Middle frontal gyrus (tissue), 1 donor: ENCODE data around the gene SH2D1A.
A peak's percentile ranks its signal among the peaks of the same experiment; 100 is the strongest.
"Not testable (repeated sequence)": the region's sequence is repeated elsewhere in the genome, so short reads cannot be mapped to it uniquely, and the experiment has no call there.

Experiments
- DNase-seq: peaks from one replicate; pipeline ENCODE4 v3.0.0-alpha.2; 2015; ENCODE audit warnings: low spot score; ENCODE audit errors: extremely low spot score

The SH2D1A gene

GRCh38 chrX:124348885-124349453, 2.6 kb downstream of the SH2D1A start:
- no peak for DNase-seq

- no peak for DNase-seq
Observed at GRCh38 chrX:124354648-124355047, 8.3 kb downstream of the SH2D1A start.

GRCh38 chrX:124358800-124359383, 12.5 kb downstream of the SH2D1A start:
- DNase-seq, result no peak

- DNase-seq, result no peak
Observed at GRCh38 chrX:124362072-124362471, 15.7 kb downstream of the SH2D1A start.

- no peak for DNase-seq
Observed at GRCh38 chrX:124362761-124363160, 16.4 kb downstream of the SH2D1A start.

GRCh38 chrX:124369722-124370121, 23.4 kb downstream of the SH2D1A start:
- no peak for DNase-seq

GRCh38 chrX:124373348-124373747, 27.0 kb downstream of the SH2D1A start:
- no peak for DNase-seq

GRCh38 chrX:124378643-124379042, 32.3 kb downstream of the SH2D1A start:
- DNase-seq, result no peak

GRCh38 chrX:124383354-124383753, 37.0 kb downstream of the SH2D1A start:
- DNase-seq, result no peak

GRCh38 chrX:124386401-124386800, 40.0 kb downstream of the SH2D1A start:
- DNase-seq, result no peak

- DNase-seq, result peak; percentile 32
Observed at GRCh38 chrX:124388562-124388961, 42.2 kb downstream of the SH2D1A start.

- DNase-seq, result no peak
Observed at GRCh38 chrX:124392794-124393193, 46.4 kb downstream of the SH2D1A start.

GRCh38 chrX:124393238-124393637, 46.9 kb downstream of the SH2D1A start:
- no peak for DNase-seq

- no peak for DNase-seq
Observed at GRCh38 chrX:124393659-124394058, 47.3 kb downstream of the SH2D1A start.

GRCh38 chrX:124395145-124395880, 49.0 kb downstream of the SH2D1A start:
- no peak for DNase-seq

GRCh38 chrX:124401696-124402095, 55.3 kb downstream of the SH2D1A start:
- DNase-seq, result no peak

- DNase-seq, result no peak
Observed at GRCh38 chrX:124405868-124406267, 59.5 kb downstream of the SH2D1A start.

- DNase-seq, result no peak
Observed at GRCh38 chrX:124406294-124407014, 60.1 kb downstream of the SH2D1A start.

GRCh38 chrX:124407226-124407625, 60.9 kb downstream of the SH2D1A start:
- no peak for DNase-seq

GRCh38 chrX:124408380-124408779, 62.0 kb downstream of the SH2D1A start:
- not testable (repeated sequence) for DNase-seq

GRCh38 chrX:124413244-124413643, 66.9 kb downstream of the SH2D1A start:
- DNase-seq, result no peak

- no peak for DNase-seq
Observed at GRCh38 chrX:124414281-124414680, 67.9 kb downstream of the SH2D1A start.
